Tibial artery (tissue), 4 donors: ENCODE measurements around the gene GRIK2.

Source experiments
- DNase-seq, 2 donors: peaks; one replicate each; pipeline ENCODE4 v3.0.0-alpha.2; 2019
- H3K27ac ChIP-seq, 2 donors: fragments of 200-600 bp; sonication (generic) in 1 of 2; 1 replicate in 1 of 2; 2 replicates in 1 of 2; pipeline ENCODE4 v1.5.1; 2018 to 2019; ENCODE audit warnings: mild to moderate bottlenecking in 1 of 2
- H3K27me3 ChIP-seq, 2 donors: fragments of 200-600 bp; sonication (generic) in 1 of 2; one replicate each; pipeline versions ENCODE4 v1.5.1 to v1.6.0; 2016 to 2019
- H3K36me3 ChIP-seq, 3 donors: fragments of 200-600 bp; sonication (generic) in 2 of 3; one replicate each; pipeline ENCODE4 v1.5.1; 2016 to 2019; ENCODE audit warnings: mild to moderate bottlenecking in 2 of 3
- H3K4me1 ChIP-seq, 4 donors: fragments of 200-600 bp; sonication (generic) in 2 of 4; 1 replicate in 3 of 4; 2 replicates in 1 of 4; pipeline ENCODE4 v1.5.1; 2016 to 2019
- H3K4me3 ChIP-seq, 2 donors: fragments of 200-600 bp; sonication (generic) in 1 of 2; 1 replicate in 1 of 2; 2 replicates in 1 of 2; pipeline ENCODE4 v1.5.1; 2018 to 2019; ENCODE audit warnings: mild to moderate bottlenecking in 2 of 2
- H3K9me3 ChIP-seq, 3 donors: fragments of 200-600 bp; sonication (generic) in 1 of 3; one replicate each; pipeline ENCODE4 v1.5.1; 2016 to 2019
- CTCF ChIP-seq, 2 experiments: fragments of 200-600 bp in 1 of 2; fragments of 450-650 bp in 1 of 2; IDR thresholded peaks; one replicate each; pipeline ENCODE4 v1.5.1; 2017 to 2019; ENCODE audit warnings: antibody characterized with exemption in 2 of 2, mild to moderate bottlenecking in 1 of 2, moderate library complexity in 1 of 2
- intact Hi-C: fragments of 100-400 bp; cut with DNase I; formaldehyde crosslinking; loops from one replicate; pipeline ENCODE4 v1.15.0; 2023; ENCODE audit warnings: low total_unique reads

Gene GRIK2

GRCh38 chr6:101662111-101662897 is 268.8 kb downstream of the GRIK2 start:
- intact Hi-C loops, result no loop called here
- no peak for TF ChIP-seq CTCF (IDR thresholded peaks at IDR 0.05)
- H3K36me3 ChIP-seq, result no peaks in the 10 kb centered on the region
- no peaks in the 10 kb centered on the region for H3K4me1 ChIP-seq
- DNase-seq, result no peak
- no peak overlapping the region for H3K27ac ChIP-seq
- H3K9me3 ChIP-seq, result no peaks in the 10 kb centered on the region
- no peak overlapping the region for H3K4me3 ChIP-seq
- no peaks in the 10 kb centered on the region for H3K27me3 ChIP-seq

GRCh38 chr6:101663100-101663499 is 269.6 kb downstream of the GRIK2 start:
- H3K4me3 ChIP-seq, result no peak overlapping the region
- DNase-seq, result no peak
- intact Hi-C loops, result no loop called here
- H3K27ac ChIP-seq, result no peak overlapping the region
- no peaks in the 10 kb centered on the region for H3K36me3 ChIP-seq
- no peak for TF ChIP-seq CTCF (IDR thresholded peaks at IDR 0.05)
- H3K9me3 ChIP-seq, result no peaks in the 10 kb centered on the region
- no peaks in the 10 kb centered on the region for H3K27me3 ChIP-seq
- H3K4me1 ChIP-seq, result no peaks in the 10 kb centered on the region

- Histone ChIP-seq H3K36me3 (no peaks in the 10 kb centered on the region), H3K27me3 (no peaks in the 10 kb centered on the region), H3K4me1 (no peaks in the 10 kb centered on the region), H3K27ac (no peak overlapping the region), H3K4me3 (no peak overlapping the region), H3K9me3 (no peaks in the 10 kb centered on the region)
- DNase-seq, result no peak
- intact Hi-C loops, result no loop called here
- TF ChIP-seq CTCF (IDR thresholded peaks at IDR 0.05), result no peak
Observed at GRCh38 chr6:101666256-101666655, 272.7 kb downstream of the GRIK2 start.

GRCh38 chr6:101668496-101669030 is 275.1 kb downstream of the GRIK2 start:
- Histone ChIP-seq H3K9me3 (no peaks in the 10 kb centered on the region), H3K4me1 (no peaks in the 10 kb centered on the region), H3K4me3 (no peak overlapping the region), H3K36me3 (no peaks in the 10 kb centered on the region), H3K27me3 (no peaks in the 10 kb centered on the region), H3K27ac (no peak overlapping the region)
- intact Hi-C loops, result no loop called here
- no peak for TF ChIP-seq CTCF (IDR thresholded peaks at IDR 0.05)
- DNase-seq, result no peak

GRCh38 chr6:101676187-101676586 is 282.7 kb downstream of the GRIK2 start:
- intact Hi-C loops, result no loop called here

More at GRCh38 chr6:101676187-101676586, 282.7 kb downstream of the GRIK2 start:
- Histone ChIP-seq H3K4me1 (no peaks in the 10 kb centered on the region), H3K27me3 (no peaks in the 10 kb centered on the region), H3K36me3 (no peaks in the 10 kb centered on the region), H3K9me3 (no peaks in the 10 kb centered on the region), H3K27ac (no peak overlapping the region), H3K4me3 (no peak overlapping the region)
- TF ChIP-seq CTCF (IDR thresholded peaks at IDR 0.05), result no peak
- DNase-seq, result no peak
